ENCODE measurements around the gene TNFRSF4. TPM values are rescaled to one million over a fixed set of nuclear protein-coding genes. Genes with fewer than 3 reads are reported as not detected.
"Not testable (repeated sequence)": the region's sequence is repeated elsewhere in the genome, so short reads cannot be mapped to it uniquely, and the experiment has no call there.

The TNFRSF4 gene
- total and polyA plus RNA-seq, 9 of the 15 experiments (the other 6 are each of a cell fraction or from before 2014, with no cell fraction given), result 0.07 to 0.44 (median 0.19) TPM; not detected in 5

GRCh38 chr1:1176931-1177330 lies 37.0 kb downstream of the TNFRSF4 start (continued):
- TF ChIP-seq E2F5 (CRISPR knock-in tag; IDR thresholded peaks at IDR 0.05) (no peak), RFX5 (IDR thresholded peaks at IDR 0.05; ENCODE audit: low read depth, low read length) (no peak), ZFP36 (IDR thresholded peaks at IDR 0.05; ENCODE audit: low read depth, low read length, partially characterized antibody) (no peak), FOSL1 (tag; conservative IDR thresholded peaks at IDR 0.05) (no peak), PHB (CRISPR knock-in tag; IDR thresholded peaks at IDR 0.05) (no peak), ZNF24 (IDR thresholded peaks at IDR 0.05) (no peak), E2F1 (CRISPR knock-in tag; IDR thresholded peaks at IDR 0.05) (no peak)

DNA sequence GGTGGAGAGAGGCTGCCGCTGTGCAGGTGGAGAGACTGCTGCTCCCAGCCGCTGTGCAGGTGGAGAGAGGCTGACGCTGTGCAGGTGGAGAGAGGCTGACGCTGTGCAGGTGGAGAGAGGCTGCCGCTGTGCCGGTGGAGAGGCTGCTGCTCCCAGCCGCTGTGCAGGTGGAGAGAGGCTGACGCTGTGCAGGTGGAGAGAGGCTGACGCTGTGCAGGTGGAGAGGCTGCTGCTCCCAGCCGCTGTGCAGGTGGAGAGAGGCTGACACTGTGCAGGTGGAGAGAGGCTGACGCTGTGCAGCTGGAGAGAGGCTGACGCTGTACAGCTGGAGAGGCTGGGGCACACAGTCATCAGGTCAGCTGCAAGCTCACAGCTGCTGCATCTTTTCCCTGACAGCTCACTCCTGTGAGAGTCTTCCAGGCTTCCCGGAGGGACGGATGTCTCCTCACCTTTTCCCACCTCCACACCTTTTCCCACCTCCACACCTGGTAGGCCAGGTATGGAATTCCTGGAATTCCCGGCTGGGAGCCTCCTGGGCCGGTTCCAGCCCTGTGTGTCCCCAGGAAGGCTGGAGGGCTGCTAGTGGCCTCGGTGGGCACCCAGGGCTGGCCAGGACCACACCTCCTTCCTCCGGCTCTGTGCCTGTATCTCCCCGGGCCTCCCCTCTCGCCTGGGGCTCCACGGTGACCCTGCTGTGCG lies 37.7 kb downstream of the TNFRSF4 start:
- Histone ChIP-seq H3K4me1 (replicated peaks in 1 of 2; ENCODE audit: control insufficient read depth in 2 of 2, insufficient read depth in 2 of 2, low read length in 2 of 2) (peaks cover 0 to 64% of the 10 kb centered on the region in 2 experiments; a peak in 2 of 5 replicates), H3K27me3 (ENCODE audit: control insufficient read depth in 2 of 2, insufficient read depth in 2 of 2, low read length in 2 of 2) (peaks cover 50 to 82% of the 10 kb centered on the region in 2 experiments)
- H4K20me1 ChIP-seq (replicated peaks; ENCODE audit: control insufficient read depth, insufficient read depth, low read length); H3K4me2 ChIP-seq (ENCODE audit: insufficient read depth, low read length); intact Hi-C loops (cut with micrococcal nuclease); H3K27ac ChIP-seq (ENCODE audit: extremely low read depth, low read depth, low read length); in situ Hi-C loops (cut with MboI); CTCF ChIA-PET (ENCODE audit: low intra/inter-chr PET ratio); H3K4me3 ChIP-seq; H2AFZ ChIP-seq (ENCODE audit: low read depth, low read length); BruUV-seq (replicated peaks); H3K9ac ChIP-seq (ENCODE audit: insufficient read depth in 1 of 2, low read depth in 2 of 2, low read length in 2 of 2); H3K9me1 ChIP-seq (ENCODE audit: control insufficient read depth, insufficient read depth, low read length); H3K9me3 ChIP-seq (replicated peaks; ENCODE audit: control insufficient read depth, insufficient read depth, low read depth, low read length); H3K79me2 ChIP-seq (ENCODE audit: control insufficient read depth, insufficient read depth, low read length); H3K36me3 ChIP-seq (ENCODE audit: control insufficient read depth, insufficient read depth, low read length); FAIRE-seq; ATAC-seq: not testable (repeated sequence)
- DNase-seq (ENCODE audit: extremely low read depth in 1 of 4, low spot score in 3 of 4), result peak in 1 of 4 experiments; percentile 7
- 11% methylated on average over 20 of the region's 22 CpGs for whole genome bisulfite sequencing (ENCODE audit: insufficient coverage, low coverage, missing lambda C conversion rate)
- POLR2A ChIA-PET, result interaction anchor here (0.8 to 1.1 kb wide), 2 partner anchors 10 to 23 kb away, joined by 3 to 4 read pairs; no protein-coding TSS in a partner anchor
- 0 out of 2 replicates have a peak, but pooled peaks have one; percentile 18 for TF ChIP-seq TFAP4 (CRISPR knock-in tag; IDR thresholded peaks at IDR 0.05; ENCODE audit: borderline replicate concordance)
- TF ChIP-seq ZEB2 (IDR thresholded peaks at IDR 0.05), result peak; percentile 66; the same call in 1 of the 2 replicates

All from K562 (cell line).